A549 (cell line): ENCODE measurements around the gene CD300H.

Experiments used
- CBX8 ChIP-seq: fragments of 200-600 bp; sonication (generic); IDR thresholded peaks from 2 replicates; pipeline ENCODE4 v1.6.1; 2016
- CHD4 ChIP-seq: fragments of 200-600 bp; sonication (generic); IDR thresholded peaks from 2 replicates; pipeline ENCODE4 v1.6.1; 2016; ENCODE audit warnings: antibody characterized with exemption, mild to moderate bottlenecking, borderline replicate concordance
- EP300 ChIP-seq, 2 experiments: fragments of >200 bp; sonication (Bioruptor Twin); formaldehyde crosslinking; IDR thresholded peaks; 2 replicates in 1 of 2; 3 replicates in 1 of 2; pipeline ENCODE4 v1.6.1; 2016 to 2017
- JUN ChIP-seq, 2 experiments: fragments of >200 bp; sonication (Bioruptor Twin); formaldehyde crosslinking; IDR thresholded peaks; 2 replicates in 1 of 2; 3 replicates in 1 of 2; pipeline ENCODE4 v1.6.1; 2016 to 2017
- MAX ChIP-seq: IDR thresholded peaks from 2 replicates; pipeline ENCODE4 v1.6.1; 2012
- POLR2A ChIP-seq: IDR thresholded peaks from 2 replicates; pipeline ENCODE4 v1.6.1; 2012; ENCODE audit warnings: mild to moderate bottlenecking, low read length
- RAD21 ChIP-seq, 2 experiments: fragments of >200 bp in 1 of 2; sonication (Bioruptor Twin) in 1 of 2; formaldehyde crosslinking in 1 of 2; IDR thresholded peaks in 1 of 2; conservative IDR thresholded peaks in 1 of 2; 2 replicates in 1 of 2; 3 replicates in 1 of 2; pipeline ENCODE4 v1.6.1; 2012 to 2018; ENCODE audit warnings: inconsistent platforms in 1 of 2
- RARB ChIP-seq: fragments of 250-450 bp; sonication (Bioruptor Pico); IDR thresholded peaks from 2 replicates; pipeline ENCODE4 v1.8.0; 2021; ENCODE audit warnings: mild to moderate bottlenecking, moderate library complexity
- SREBF2 ChIP-seq: fragments of 450-650 bp; IDR thresholded peaks from 2 replicates; pipeline ENCODE4 v1.6.1; 2014; ENCODE audit warnings: mild to moderate bottlenecking, moderate library complexity
- TF ChIP-seq, protein P1 (sequence below): fragments of >200 bp; sonication (Bioruptor Twin); formaldehyde crosslinking; IDR thresholded peaks from 3 replicates; pipeline ENCODE4 v1.5.1; 2016

- TF ChIP-seq, protein P1, sequence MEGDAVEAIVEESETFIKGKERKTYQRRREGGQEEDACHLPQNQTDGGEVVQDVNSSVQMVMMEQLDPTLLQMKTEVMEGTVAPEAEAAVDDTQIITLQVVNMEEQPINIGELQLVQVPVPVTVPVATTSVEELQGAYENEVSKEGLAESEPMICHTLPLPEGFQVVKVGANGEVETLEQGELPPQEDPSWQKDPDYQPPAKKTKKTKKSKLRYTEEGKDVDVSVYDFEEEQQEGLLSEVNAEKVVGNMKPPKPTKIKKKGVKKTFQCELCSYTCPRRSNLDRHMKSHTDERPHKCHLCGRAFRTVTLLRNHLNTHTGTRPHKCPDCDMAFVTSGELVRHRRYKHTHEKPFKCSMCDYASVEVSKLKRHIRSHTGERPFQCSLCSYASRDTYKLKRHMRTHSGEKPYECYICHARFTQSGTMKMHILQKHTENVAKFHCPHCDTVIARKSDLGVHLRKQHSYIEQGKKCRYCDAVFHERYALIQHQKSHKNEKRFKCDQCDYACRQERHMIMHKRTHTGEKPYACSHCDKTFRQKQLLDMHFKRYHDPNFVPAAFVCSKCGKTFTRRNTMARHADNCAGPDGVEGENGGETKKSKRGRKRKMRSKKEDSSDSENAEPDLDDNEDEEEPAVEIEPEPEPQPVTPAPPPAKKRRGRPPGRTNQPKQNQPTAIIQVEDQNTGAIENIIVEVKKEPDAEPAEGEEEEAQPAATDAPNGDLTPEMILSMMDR = no peak
- TF ChIP-seq RAD21 (conservative IDR thresholded peaks at IDR 0.05 in 1 of 2, IDR thresholded peaks at IDR 0.05 in 1 of 2) (no peak), MAX (no peak), RARB (CRISPR knock-in tag) (no peak), SREBF2 (no peak), POLR2A (no peak), JUN (IDR thresholded peaks at IDR 0.05) (no peak), EP300 (IDR thresholded peaks at IDR 0.05) (no peak), CHD4 (no peak), CBX8 (no peak)
Measured at GRCh38 chr17:74546586-74546985, 20.7 kb downstream of the CD300H start.
